HG02763 (cell line): Measurements from ENCODE around the gene COG3.

ENCODE experiments used
- ATAC-seq: cut with Tn5 transposase; IDR thresholded peaks from one replicate; pipeline ENCODE4 v1.9.1; 2021; ENCODE audit warnings: mild to moderate bottlenecking, moderate library complexity; ENCODE audit not compliant: unreplicated experiment

Gene COG3

GRCh38 chr13:45500492-45501174 is 35.9 kb downstream of the COG3 start:
- ATAC-seq = no peak

- ATAC-seq = no peak
Measured at GRCh38 chr13:45501175-45501526, 36.4 kb downstream of the COG3 start.

- no peak for ATAC-seq
Measured at GRCh38 chr13:45503658-45504057, 38.9 kb downstream of the COG3 start.

GRCh38 chr13:45506811-45507210 is 42.1 kb downstream of the COG3 start:
- no peak for ATAC-seq

GRCh38 chr13:45508776-45509175 is 44.0 kb downstream of the COG3 start:
- ATAC-seq = no peak

GRCh38 chr13:45510672-45511071 is 45.9 kb downstream of the COG3 start:
- no peak for ATAC-seq

- ATAC-seq = no peak
Measured at GRCh38 chr13:45511310-45512097, 46.8 kb downstream of the COG3 start.

- no peak for ATAC-seq
Measured at GRCh38 chr13:45512098-45512496, 47.4 kb downstream of the COG3 start.

- ATAC-seq = no peak
Measured at GRCh38 chr13:45516757-45517156, 52.0 kb downstream of the COG3 start.

GRCh38 chr13:45518525-45519245 is 53.9 kb downstream of the COG3 start:
- no peak for ATAC-seq

- no peak for ATAC-seq
Measured at GRCh38 chr13:45519493-45519892, 54.8 kb downstream of the COG3 start.

GRCh38 chr13:45521297-45521696 is 56.6 kb downstream of the COG3 start:
- ATAC-seq = no peak

GRCh38 chr13:45522571-45522970 is 57.8 kb downstream of the COG3 start:
- ATAC-seq = no peak

- ATAC-seq = no peak
Measured at GRCh38 chr13:45527699-45528462, 63.1 kb downstream of the COG3 start.

GRCh38 chr13:45529758-45530157 is 65.0 kb downstream of the COG3 start:
- ATAC-seq = no peak

GRCh38 chr13:45534604-45535003 is 69.9 kb downstream of the COG3 start:
- ATAC-seq = no peak

- no peak for ATAC-seq
Measured at GRCh38 chr13:45536224-45536623, 71.5 kb downstream of the COG3 start.

- ATAC-seq = no peak
Measured at GRCh38 chr13:45537516-45537915, 72.8 kb downstream of the COG3 start.

GRCh38 chr13:45538382-45538781 is 73.6 kb downstream of the COG3 start:
- ATAC-seq = no peak

- no peak for ATAC-seq
Measured at GRCh38 chr13:45540195-45540594, 75.5 kb downstream of the COG3 start.

- ATAC-seq = no peak
Measured at GRCh38 chr13:45540864-45541263, 76.1 kb downstream of the COG3 start.
